GM21825 (cell line): Measurements from ENCODE around the gene LRP3.

ENCODE experiments used
- ATAC-seq: cut with Tn5 transposase; IDR thresholded peaks from one replicate; pipeline ENCODE4 v1.9.1; 2021; ENCODE audit warnings: mild to moderate bottlenecking, moderate library complexity; ENCODE audit not compliant: unreplicated experiment

LRP3 gene

DNA sequence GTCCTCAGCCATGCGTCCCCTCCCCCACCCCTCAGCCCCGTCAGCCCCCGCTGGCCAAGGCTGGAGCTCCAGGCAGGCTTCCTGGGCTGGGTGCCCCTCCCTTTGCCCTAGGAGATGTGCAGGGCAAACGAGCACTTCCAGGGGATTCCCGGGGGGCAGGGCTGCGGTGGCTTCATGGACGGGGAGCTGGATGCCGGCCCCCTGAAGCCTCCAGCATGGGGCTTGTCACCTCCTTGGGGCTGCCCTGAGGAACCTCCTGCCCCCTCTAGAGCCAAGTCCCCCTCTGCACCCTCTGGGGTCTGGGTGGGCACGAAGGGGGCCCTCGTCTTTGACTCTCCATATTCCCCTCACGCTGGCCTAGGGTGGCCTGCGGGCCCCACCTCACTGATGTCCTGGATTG, 56.9 kb downstream of the LRP3 start:
- ATAC-seq, result no peak

DNA sequence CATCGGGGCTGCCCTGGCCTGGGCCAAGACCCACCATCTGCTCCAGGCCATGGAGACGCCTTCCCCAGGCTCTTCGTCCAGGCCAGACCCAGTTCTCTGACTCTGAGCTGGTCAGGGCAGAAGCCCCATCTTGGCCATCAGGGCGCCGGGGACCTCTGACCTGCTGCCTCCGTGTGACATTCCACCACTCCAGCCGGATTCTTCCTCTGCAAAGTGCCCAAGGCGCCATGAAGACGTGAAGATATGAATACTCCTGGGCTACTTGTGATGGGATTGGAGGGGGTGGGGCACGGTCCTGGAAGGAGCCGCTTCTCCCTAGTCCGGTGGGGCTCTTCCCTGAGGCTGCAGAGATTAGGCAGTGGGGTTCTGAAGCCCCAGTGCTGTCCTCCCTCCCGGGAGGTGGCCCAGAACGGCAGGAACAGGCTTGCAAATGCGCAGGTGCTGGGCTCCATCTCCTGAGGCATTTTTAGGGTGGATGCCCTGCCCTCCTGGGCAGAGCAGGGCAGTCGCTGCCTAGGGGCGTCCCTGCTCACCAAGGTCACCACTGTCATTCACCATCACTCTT, 57.5 kb downstream of the LRP3 start:
- no peak for ATAC-seq

DNA sequence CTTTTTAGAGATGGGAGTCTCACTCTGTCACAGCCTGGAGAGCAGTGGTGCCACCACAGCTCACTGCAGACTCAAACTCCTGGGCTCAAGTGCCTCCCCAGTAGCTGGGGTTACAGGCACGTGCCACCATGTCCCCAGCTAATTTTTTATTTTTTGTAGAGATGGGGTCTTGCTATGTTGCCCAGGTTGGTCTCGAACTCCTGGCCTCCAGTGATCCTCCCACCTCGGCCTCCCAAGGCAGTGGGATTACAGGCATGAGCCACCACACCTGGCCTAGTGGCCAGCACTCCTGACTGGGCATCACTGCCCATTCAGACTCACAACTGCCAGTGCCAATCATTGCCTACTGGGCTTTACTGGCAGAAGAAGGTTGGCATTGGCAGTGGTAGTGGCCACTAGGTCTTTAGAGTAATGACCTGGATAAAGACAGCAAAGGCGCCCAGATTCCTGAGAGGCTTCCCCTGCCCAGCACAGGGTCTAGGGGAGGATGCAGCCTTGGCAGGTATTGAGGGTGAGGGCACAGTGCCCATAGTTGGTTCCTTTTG, 58.4 kb downstream of the LRP3 start:
- ATAC-seq, result no peak

DNA sequence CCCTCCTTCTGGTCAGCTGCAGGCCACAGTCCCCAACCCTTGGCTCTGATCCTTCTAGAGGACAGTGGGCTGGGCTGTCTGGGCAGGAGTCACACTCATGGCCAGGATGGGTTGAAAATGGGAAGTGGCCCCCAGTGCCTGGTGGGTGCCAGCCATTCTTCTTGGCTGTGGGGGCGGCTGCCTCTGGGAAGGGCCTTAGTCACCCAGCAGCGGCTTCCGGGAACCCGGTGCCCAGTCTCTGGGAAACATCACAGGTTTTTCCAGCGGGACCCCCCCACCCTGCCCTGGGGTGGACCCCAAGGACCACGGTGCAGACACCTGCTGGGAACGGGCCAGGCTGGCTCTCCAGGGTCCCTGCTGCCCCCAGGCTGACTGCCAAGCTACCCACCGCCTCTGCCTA, 58.8 kb downstream of the LRP3 start:
- ATAC-seq, result no peak

DNA sequence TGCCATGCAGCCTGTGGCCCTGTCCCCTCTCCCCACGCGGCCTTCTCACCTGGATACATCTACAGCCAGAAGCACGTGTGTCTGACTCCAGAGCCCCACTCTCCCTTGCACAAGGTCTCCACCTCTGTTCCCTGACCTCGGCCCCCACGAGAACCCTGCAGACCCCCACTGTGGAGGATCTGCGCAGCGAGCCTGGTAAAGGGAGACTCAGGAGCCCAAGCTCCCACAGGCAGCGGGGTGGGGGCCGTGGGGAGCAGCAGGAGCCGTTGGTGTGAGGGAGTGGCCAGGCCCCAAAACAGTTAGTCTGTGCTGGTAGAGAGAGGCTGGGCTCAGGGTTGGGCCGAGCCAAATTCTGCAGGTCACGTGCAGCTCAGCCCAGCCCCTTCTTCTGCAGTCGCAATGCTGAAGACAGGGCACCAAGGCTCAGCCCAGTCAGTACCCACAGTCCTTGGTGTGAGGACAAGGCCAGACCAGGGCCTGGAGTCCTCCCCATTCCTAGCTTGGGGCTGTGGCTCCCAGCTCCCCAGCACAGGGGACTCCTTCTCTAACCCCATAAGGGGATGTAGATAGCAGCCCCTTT, 60.2 kb downstream of the LRP3 start:
- ATAC-seq, result no peak

DNA sequence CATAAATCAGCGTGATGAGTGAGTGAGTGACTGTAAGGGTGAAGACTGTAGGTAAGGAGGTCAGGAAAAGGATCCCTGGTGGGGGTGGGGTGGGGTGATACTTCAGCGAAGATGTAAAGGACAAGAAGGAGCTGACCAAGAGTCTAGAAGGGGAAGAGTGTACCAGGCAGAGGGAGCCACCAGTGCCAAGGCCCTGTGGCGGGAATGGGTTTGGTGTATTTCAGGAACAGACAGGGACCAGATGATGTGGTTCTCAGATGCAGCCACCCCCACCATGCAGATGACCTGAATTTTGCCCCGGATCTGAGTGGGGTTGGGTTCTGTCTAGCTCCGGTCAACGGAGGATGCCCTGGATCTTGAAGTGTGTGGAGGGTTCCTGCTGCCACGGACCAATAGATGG, 61.7 kb downstream of the LRP3 start:
- ATAC-seq, result no peak

DNA sequence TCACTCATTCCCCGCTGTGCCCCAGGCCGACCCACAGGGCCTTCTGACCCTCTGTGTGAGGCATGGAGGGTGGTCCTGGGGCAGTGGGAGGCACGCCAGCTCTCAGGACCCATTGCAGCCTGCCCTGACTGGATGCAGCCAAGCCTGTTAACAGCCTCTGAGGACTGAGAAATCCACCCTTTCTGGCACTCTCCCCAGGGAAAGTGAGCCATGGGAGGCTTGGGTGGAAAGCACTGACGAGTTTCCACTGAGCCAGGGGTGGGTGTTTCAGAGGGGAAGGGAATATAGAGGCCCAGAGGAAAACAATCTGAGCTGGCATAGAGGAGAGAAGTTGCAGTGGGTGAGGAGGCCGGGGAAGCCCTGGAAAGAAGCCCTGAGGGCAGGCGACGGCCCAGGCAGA, 62.1 kb downstream of the LRP3 start:
- no peak for ATAC-seq

DNA sequence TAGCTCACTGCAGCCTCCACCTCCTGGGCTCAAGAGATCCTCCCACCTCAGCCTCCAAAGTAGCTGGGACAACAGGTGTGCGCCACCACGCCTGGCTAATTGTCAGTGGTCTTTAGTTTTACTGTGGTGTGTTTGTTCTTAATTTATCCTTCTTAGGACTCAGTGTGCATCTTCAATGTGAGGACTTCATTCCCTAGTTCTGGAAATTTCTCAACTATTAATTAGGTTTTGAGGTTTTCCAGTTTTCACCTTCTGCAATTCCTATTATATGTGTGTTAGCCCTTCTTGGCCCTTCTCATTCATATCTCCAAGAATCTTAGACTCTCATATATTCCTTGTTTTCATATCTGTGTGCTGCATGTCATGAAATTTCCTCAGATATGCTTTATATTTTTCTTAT, 63.7 kb downstream of the LRP3 start:
- no peak for ATAC-seq
